Brain microvascular endothelial cell (primary cell): ENCODE results near the gene USP36.

Experiments
- DNase-seq: peaks from one replicate; pipeline ENCODE4 v3.0.0-alpha.2; 2020
- H3K27ac ChIP-seq: fragments of 250-450 bp; sonication (Bioruptor Pico); 2 replicates; pipeline ENCODE4 v1.5.1; 2020; ENCODE audit warnings: mild to moderate bottlenecking, moderate library complexity
- H3K27me3 ChIP-seq: fragments of 250-450 bp; sonication (Bioruptor Pico); replicated peaks from 2 replicates; pipeline ENCODE4 v1.5.1; 2020; ENCODE audit warnings: mild to moderate bottlenecking
- H3K36me3 ChIP-seq: fragments of 250-450 bp; sonication (Bioruptor Pico); replicated peaks from 2 replicates; pipeline ENCODE4 v1.5.1; 2020; ENCODE audit warnings: mild to moderate bottlenecking
- H3K4me3 ChIP-seq: 2 replicates; pipeline ENCODE4 v1.5.1; 2011; ENCODE audit warnings: low read depth, mild to moderate bottlenecking, control low read depth, low read length, moderate library complexity
- CTCF ChIP-seq: IDR thresholded peaks from 2 replicates; pipeline ENCODE4 v1.5.1; 2011; ENCODE audit warnings: low read depth, mild to moderate bottlenecking, moderate library complexity, low read length, control low read depth, inconsistent platforms; ENCODE audit errors: missing control alignments
- in situ Hi-C: cut with HindIII; loops from 2 replicates; pipeline ENCODE4 v1.10.0; 2017; ENCODE audit warnings: low sequenced_read_pairs, low pct_ligation_motif_present

Gene USP36

GRCh38 chr17:78797691-78798585, 42.7 kb downstream of the USP36 start:
- Histone ChIP-seq H3K27me3 (no peaks in the 10 kb centered on the region), H3K27ac (no peak overlapping the region), H3K4me3 (no peak overlapping the region), H3K36me3 (peaks cover 60% of the 10 kb centered on the region)
- DNase-seq: no peak
- TF ChIP-seq CTCF: no peak
- in situ Hi-C loops: no loop called here

GRCh38 chr17:78797213-78797612, 43.4 kb downstream of the USP36 start:
- Histone ChIP-seq H3K36me3 (peaks cover 55% of the 10 kb centered on the region), H3K27ac (no peak overlapping the region), H3K27me3 (no peaks in the 10 kb centered on the region), H3K4me3 (no peak overlapping the region)
- TF ChIP-seq CTCF: no peak
- in situ Hi-C loops: no loop called here
- DNase-seq: no peak

GRCh38 chr17:78796517-78796900, 44.1 kb downstream of the USP36 start:
- Histone ChIP-seq H3K27ac (no peak overlapping the region), H3K27me3 (no peaks in the 10 kb centered on the region)

GRCh38 chr17:78795861-78796516, 44.6 kb downstream of the USP36 start:
- Histone ChIP-seq H3K36me3 (peaks cover 55% of the 10 kb centered on the region), H3K4me3 (no peak overlapping the region), H3K27ac (no peak overlapping the region), H3K27me3 (no peaks in the 10 kb centered on the region)
- TF ChIP-seq CTCF: no peak
- DNase-seq: no peak
- in situ Hi-C loops: no loop called here

More at GRCh38 chr17:78796517-78796900, 44.1 kb downstream of the USP36 start:
- H3K4me3 ChIP-seq: no peak overlapping the region
- TF ChIP-seq CTCF: no peak
- in situ Hi-C loops: no loop called here
- peaks cover 55% of the 10 kb centered on the region for H3K36me3 ChIP-seq
- DNase-seq: no peak

GRCh38 chr17:78794864-78795640, 45.6 kb downstream of the USP36 start:
- H3K27ac ChIP-seq: no peak overlapping the region
- H3K4me3 ChIP-seq: no peak overlapping the region
- TF ChIP-seq CTCF: no peak
- in situ Hi-C loops: no loop called here
- peaks cover 53% of the 10 kb centered on the region for H3K36me3 ChIP-seq
- no peak for DNase-seq
- H3K27me3 ChIP-seq: no peaks in the 10 kb centered on the region
